ENCODE data around the gene NTPCR. TPM values are rescaled to one million over a fixed set of nuclear protein-coding genes. Genes with fewer than 3 reads are reported as not detected.

The NTPCR gene
- total RNA-seq, 4 donors from 2014 or later = 18.5 to 32.9 (median 25.1) TPM

GRCh38 chr1:232915212-232915611 lies 35.2 kb upstream of the NTPCR start:
- DNase-seq (ENCODE audit: low spot score) = no peak
- TF ChIP-seq CTCF (IDR thresholded peaks at IDR 0.05) = no peak
- ATAC-seq (ENCODE audit: low FRiP score) = no peak

GRCh38 chr1:232917053-232917452 lies 33.4 kb upstream of the NTPCR start:
- no peak for DNase-seq (ENCODE audit: low spot score)
- no peak for TF ChIP-seq CTCF (IDR thresholded peaks at IDR 0.05)
- no peak for ATAC-seq (ENCODE audit: low FRiP score)

GRCh38 chr1:232921381-232921780 lies 29.0 kb upstream of the NTPCR start:
- TF ChIP-seq CTCF (IDR thresholded peaks at IDR 0.05) = no peak
- ATAC-seq (ENCODE audit: low FRiP score) (no peak), DNase-seq (ENCODE audit: low spot score) (no peak)

- ATAC-seq (ENCODE audit: low FRiP score) = no peak
- TF ChIP-seq CTCF (IDR thresholded peaks at IDR 0.05) = no peak
- DNase-seq (ENCODE audit: low spot score) = no peak
Observed at GRCh38 chr1:232922485-232922884, 27.9 kb upstream of the NTPCR start.

- TF ChIP-seq CTCF (IDR thresholded peaks at IDR 0.05) = no peak
Observed at GRCh38 chr1:232923739-232924386, 26.5 kb upstream of the NTPCR start.

GRCh38 chr1:232924874-232925273 lies 25.5 kb upstream of the NTPCR start:
- no peak for TF ChIP-seq CTCF (IDR thresholded peaks at IDR 0.05)
- DNase-seq (ENCODE audit: low spot score) (no peak), ATAC-seq (ENCODE audit: low FRiP score) (no peak)

More at GRCh38 chr1:232923739-232924386, 26.5 kb upstream of the NTPCR start:
- no peak for ATAC-seq (ENCODE audit: low FRiP score)
- DNase-seq (ENCODE audit: low spot score) = no peak
